Epithelial cell of proximal tubule (primary cell): ENCODE data around the gene RASAL1. TPM values are rescaled to one million over a fixed set of nuclear protein-coding genes. Genes with fewer than 3 reads are reported as not detected.

ENCODE experiments used
- DNase-seq: peaks from one replicate; pipeline ENCODE4 v3.0.0-alpha.2; 2011; ENCODE audit warnings: low read depth
- H3K4me3 ChIP-seq: 2 replicates; pipeline ENCODE4 v1.5.1; 2011; ENCODE audit warnings: low read depth, mild to moderate bottlenecking, low read length
- CTCF ChIP-seq: conservative IDR thresholded peaks from 2 replicates; pipeline ENCODE4 v1.5.1; 2012; ENCODE audit warnings: low read depth, mild to moderate bottlenecking, low read length
- total RNA-seq: library from RNA; depleted of rRNA; stranded (reverse); fragments of >200 nt; gene quantifications from 2 replicates; pipeline ENCODE4 v1.2.3, GENCODE V29; 2015

RASAL1 gene
- total RNA-seq, 1 donor from 2014 or later: 2.0 TPM

- H3K4me3 ChIP-seq: peak overlapping the region; percentile 35
Measured at GRCh38 chr12:113056381-113056630, 79.3 kb downstream of the RASAL1 start.

GRCh38 chr12:113055594-113056380 is 79.8 kb downstream of the RASAL1 start:
- H3K4me3 ChIP-seq: no peak overlapping the region
- no peak for DNase-seq
- TF ChIP-seq CTCF: no peak

More at GRCh38 chr12:113056381-113056630, 79.3 kb downstream of the RASAL1 start:
- DNase-seq: no peak
- no peak for TF ChIP-seq CTCF

- no peak overlapping the region for H3K4me3 ChIP-seq
- DNase-seq: no peak
- no peak for TF ChIP-seq CTCF
Measured at GRCh38 chr12:113054948-113055486, 80.5 kb downstream of the RASAL1 start.

GRCh38 chr12:113052326-113052725 is 83.2 kb downstream of the RASAL1 start:
- TF ChIP-seq CTCF: no peak
- no peak for DNase-seq

GRCh38 chr12:113051759-113052158 is 83.8 kb downstream of the RASAL1 start:
- DNase-seq: no peak
- no peak for TF ChIP-seq CTCF
- no peak overlapping the region for H3K4me3 ChIP-seq

More at GRCh38 chr12:113052326-113052725, 83.2 kb downstream of the RASAL1 start:
- H3K4me3 ChIP-seq: no peak overlapping the region

GRCh38 chr12:113050795-113051194 is 84.8 kb downstream of the RASAL1 start:
- H3K4me3 ChIP-seq: no peak overlapping the region
- DNase-seq: no peak
- TF ChIP-seq CTCF: no peak
